Effector memory CD4-positive, alpha-beta T cell (primary cell): ENCODE results near the gene PODNL1.
"Not testable (repeated sequence)": the region's sequence is repeated elsewhere in the genome, so short reads cannot be mapped to it uniquely, and the experiment has no call there.

Source experiments
- DNase-seq, 3 donors: peaks; one replicate each; pipeline ENCODE4 v3.0.0-alpha.2; 2020
- H3K27ac ChIP-seq: 2 replicates; pipeline ENCODE4 v1.7.0; 2013; ENCODE audit warnings: mild to moderate bottlenecking, low read length, moderate library complexity; ENCODE audit not compliant: insufficient read depth, poor library complexity, severe bottlenecking
- H3K27me3 ChIP-seq: replicated peaks from 2 replicates; pipeline ENCODE4 v1.7.0; 2013; ENCODE audit warnings: mild to moderate bottlenecking, low read length; ENCODE audit not compliant: insufficient read depth, control insufficient read depth, poor library complexity, severe bottlenecking
- H3K36me3 ChIP-seq: 2 replicates; pipeline ENCODE4 v1.7.0; 2013; ENCODE audit warnings: mild to moderate bottlenecking, low read length, moderate library complexity; ENCODE audit not compliant: control insufficient read depth, insufficient read depth
- H3K4me1 ChIP-seq: 2 replicates; pipeline ENCODE4 v1.7.0; 2013; ENCODE audit warnings: low read length, mild to moderate bottlenecking; ENCODE audit not compliant: control insufficient read depth, insufficient read depth, poor library complexity, severe bottlenecking
- H3K4me3 ChIP-seq: 2 replicates; pipeline ENCODE4 v1.7.0; 2013; ENCODE audit warnings: low read length, low read depth, mild to moderate bottlenecking; ENCODE audit not compliant: insufficient read depth, poor library complexity, severe bottlenecking
- H3K9me3 ChIP-seq: 2 replicates; pipeline ENCODE4 v1.7.0; 2013; ENCODE audit warnings: mild to moderate bottlenecking, low read length, moderate library complexity; ENCODE audit not compliant: control insufficient read depth

PODNL1 gene

GRCh38 chr19:13929340-13929739, 8.9 kb downstream of the PODNL1 start:
- DNase-seq, result no peak
- H3K27ac ChIP-seq, result no peak overlapping the region
- no peak overlapping the region for H3K4me3 ChIP-seq
- peaks cover 10% of the 10 kb centered on the region for H3K36me3 ChIP-seq
- H3K4me1 ChIP-seq, result no peaks in the 10 kb centered on the region
- H3K27me3 ChIP-seq, result no peaks in the 10 kb centered on the region
- no peaks in the 10 kb centered on the region for H3K9me3 ChIP-seq

DNA sequence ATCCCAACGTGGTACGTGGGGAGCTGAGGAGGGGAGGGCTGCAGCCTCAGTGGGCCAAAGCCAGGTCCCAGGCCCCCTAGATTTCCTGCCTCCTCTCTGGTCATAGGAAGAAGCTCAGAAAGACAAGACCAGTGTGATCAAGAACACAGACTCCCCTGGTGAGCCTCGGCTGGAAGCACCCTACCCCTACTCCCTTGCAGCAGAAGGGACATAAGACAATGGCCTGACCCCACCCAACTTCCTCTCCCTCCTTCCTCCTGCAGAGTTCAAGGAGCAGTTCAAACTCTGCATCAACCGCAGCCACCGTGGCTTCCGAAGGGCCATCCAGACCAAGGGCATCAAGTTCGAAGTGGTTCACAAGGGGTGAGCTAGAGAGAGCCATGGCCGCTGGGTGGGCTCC, 11.5 kb downstream of the PODNL1 start:
- no peak overlapping the region for H3K27ac ChIP-seq
- peaks cover 16% of the 10 kb centered on the region for H3K36me3 ChIP-seq
- no peak overlapping the region for H3K4me3 ChIP-seq
- no peaks in the 10 kb centered on the region for H3K4me1 ChIP-seq
- no peaks in the 10 kb centered on the region for H3K27me3 ChIP-seq
- DNase-seq, result no peak
- no peaks in the 10 kb centered on the region for H3K9me3 ChIP-seq

GRCh38 chr19:13926010-13926409, 12.2 kb downstream of the PODNL1 start:
- peaks cover 18% of the 10 kb centered on the region for H3K36me3 ChIP-seq
- no peak overlapping the region for H3K27ac ChIP-seq
- H3K4me1 ChIP-seq, result no peaks in the 10 kb centered on the region
- H3K4me3 ChIP-seq, result no peak overlapping the region
- H3K9me3 ChIP-seq, result no peaks in the 10 kb centered on the region
- DNase-seq, result no peak
- no peaks in the 10 kb centered on the region for H3K27me3 ChIP-seq

DNA sequence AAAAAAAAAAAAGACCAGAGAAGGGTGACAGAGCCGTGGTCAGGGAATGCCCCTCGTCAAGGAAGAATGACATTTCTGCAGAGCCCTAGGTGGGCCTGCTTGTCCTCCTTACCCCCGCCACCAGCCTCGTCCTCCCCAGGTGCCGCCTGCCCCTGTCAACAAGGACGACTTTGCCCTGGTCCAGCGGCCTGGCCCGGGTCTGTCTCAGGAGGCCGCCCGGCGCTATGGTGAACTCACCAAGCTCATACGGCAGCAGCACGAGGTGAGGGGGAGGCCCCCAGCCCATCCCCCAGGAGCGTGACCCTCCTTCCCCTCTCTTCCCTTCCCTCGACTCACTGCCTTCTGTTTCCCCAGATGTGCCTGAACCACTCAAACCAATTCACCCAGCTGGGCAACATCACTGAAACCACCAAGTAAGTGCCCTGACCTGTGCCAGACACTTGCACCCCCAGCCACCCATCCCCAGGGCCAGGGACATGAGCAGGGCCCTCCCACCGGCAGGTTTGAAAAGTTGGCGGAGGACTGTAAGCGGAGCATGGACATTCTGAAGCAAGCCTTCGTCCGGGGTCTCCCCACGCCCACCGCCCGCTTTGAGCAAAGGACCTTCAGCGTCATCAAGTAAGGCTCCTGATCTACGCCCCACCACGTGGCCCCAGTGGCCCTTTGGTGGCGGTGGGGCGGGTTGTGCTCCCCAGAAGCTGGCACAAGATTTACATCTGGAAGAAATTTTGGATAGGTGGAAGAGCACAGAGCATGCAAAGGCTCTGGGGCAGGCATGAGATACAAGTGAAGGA, 14.8 kb downstream of the PODNL1 start:
- no peaks in the 10 kb centered on the region for H3K27me3 ChIP-seq
- H3K36me3 ChIP-seq, result peaks cover 29% of the 10 kb centered on the region
- no peak for DNase-seq
- no peak overlapping the region for H3K27ac ChIP-seq
- no peaks in the 10 kb centered on the region for H3K9me3 ChIP-seq
- no peaks in the 10 kb centered on the region for H3K4me1 ChIP-seq
- H3K4me3 ChIP-seq, result no peak overlapping the region

DNA sequence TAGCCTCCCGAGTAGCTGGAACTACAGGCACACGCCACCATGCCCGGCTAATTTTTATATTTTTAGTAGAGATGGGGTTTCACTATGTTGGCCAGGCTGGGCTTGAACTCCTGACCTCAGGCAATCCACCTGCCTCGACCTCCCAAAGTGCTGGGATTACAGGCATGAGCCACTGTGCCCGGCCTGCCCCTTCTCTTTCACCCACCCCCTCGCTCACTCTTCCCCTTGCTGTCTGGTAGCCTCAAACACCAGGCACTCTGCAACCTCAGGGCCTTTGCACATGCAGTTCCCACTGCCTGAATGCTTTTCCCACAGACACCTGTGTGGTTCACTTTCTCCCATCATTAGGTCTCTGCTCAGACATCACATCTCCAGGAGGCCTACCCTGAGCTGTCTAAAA, 16.1 kb downstream of the PODNL1 start:
- not testable (repeated sequence) for H3K4me3 ChIP-seq, H3K27ac ChIP-seq, H3K9me3 ChIP-seq, H3K27me3 ChIP-seq, DNase-seq, H3K4me1 ChIP-seq
- peaks cover 25% of the 10 kb centered on the region for H3K36me3 ChIP-seq

DNA sequence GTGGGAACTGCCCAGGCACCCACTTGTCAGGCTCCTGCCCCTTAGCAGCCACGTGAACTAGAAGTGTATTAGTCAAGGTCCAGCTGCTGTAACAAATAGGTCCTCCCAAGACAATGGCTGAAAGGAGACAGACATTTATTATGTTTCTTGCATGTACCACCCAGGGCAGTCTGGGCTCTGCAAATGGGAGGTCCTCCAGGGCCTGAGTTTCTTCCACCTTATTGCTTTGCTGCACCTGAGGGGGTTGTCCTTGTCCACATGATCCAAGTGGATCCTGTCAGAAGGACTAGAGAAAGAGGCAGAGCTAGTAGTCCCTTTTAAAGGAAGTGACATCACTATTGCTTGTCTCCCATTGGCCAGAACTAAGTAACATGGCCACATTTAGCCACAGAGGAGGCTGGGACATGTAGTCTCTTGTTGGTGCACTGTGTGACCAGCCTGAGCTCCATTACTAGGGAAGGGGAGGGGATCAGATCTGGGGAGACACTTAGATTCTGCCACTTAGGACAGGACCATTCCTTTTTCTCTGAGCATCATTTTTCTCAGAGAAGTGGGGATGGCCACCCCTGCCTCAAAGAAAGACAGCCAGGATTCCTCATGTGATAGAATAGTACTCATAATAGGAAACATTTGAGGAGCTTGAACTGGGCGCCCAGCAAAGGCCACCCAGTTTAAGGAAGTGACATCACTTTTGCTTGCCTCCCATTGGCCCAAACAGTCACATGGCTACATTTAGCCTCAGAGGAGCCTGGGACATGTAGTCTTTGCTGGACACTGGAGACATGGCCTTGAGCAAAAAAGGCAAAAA, 17.1 kb downstream of the PODNL1 start:
- no peaks in the 10 kb centered on the region for H3K4me1 ChIP-seq
- H3K4me3 ChIP-seq, result no peak overlapping the region
- no peaks in the 10 kb centered on the region for H3K27me3 ChIP-seq
- peaks cover 24% of the 10 kb centered on the region for H3K36me3 ChIP-seq
- no peaks in the 10 kb centered on the region for H3K9me3 ChIP-seq
- DNase-seq, result no peak
- H3K27ac ChIP-seq, result no peak overlapping the region

- H3K4me1 ChIP-seq, result no peaks in the 10 kb centered on the region
- no peak overlapping the region for H3K4me3 ChIP-seq
- no peak overlapping the region for H3K27ac ChIP-seq
- no peaks in the 10 kb centered on the region for H3K27me3 ChIP-seq
- H3K9me3 ChIP-seq, result no peaks in the 10 kb centered on the region
- H3K36me3 ChIP-seq, result peaks cover 25% of the 10 kb centered on the region
- DNase-seq, result no peak
Measured at GRCh38 chr19:13920524-13920923, 17.7 kb downstream of the PODNL1 start.

GRCh38 chr19:13918726-13919411, 19.3 kb downstream of the PODNL1 start:
- Histone ChIP-seq H3K9me3 (no peaks in the 10 kb centered on the region), H3K36me3 (peaks cover 35% of the 10 kb centered on the region), H3K4me1 (no peaks in the 10 kb centered on the region), H3K27ac (no peak overlapping the region), H3K27me3 (no peaks in the 10 kb centered on the region), H3K4me3 (no peak overlapping the region)
- DNase-seq, result no peak

- Histone ChIP-seq H3K27ac (no peak overlapping the region), H3K4me1 (no peaks in the 10 kb centered on the region), H3K36me3 (peaks cover 37% of the 10 kb centered on the region), H3K9me3 (no peaks in the 10 kb centered on the region), H3K4me3 (no peak overlapping the region), H3K27me3 (no peaks in the 10 kb centered on the region)
- no peak for DNase-seq
Measured at GRCh38 chr19:13917888-13918406, 20.3 kb downstream of the PODNL1 start.
